A549 treated with dexamethasone at 1 μM for 4 hours (cell line): ENCODE results near the gene SERPINB3. TPM values are rescaled to one million over a fixed set of nuclear protein-coding genes. Genes with fewer than 3 reads are reported as not detected.

Experiments used
- total RNA-seq: library from RNA; stranded (reverse); fragments of 200-300 nt; extraction: Qiagen RNA extraction; gene quantifications from 5 replicates; pipeline ENCODE4 v1.2.3, GENCODE V29; 2022

The SERPINB3 gene
- 0.06 to 0.16 TPM (median 0.10 TPM) in 5 replicates for total RNA-seq

DNA sequence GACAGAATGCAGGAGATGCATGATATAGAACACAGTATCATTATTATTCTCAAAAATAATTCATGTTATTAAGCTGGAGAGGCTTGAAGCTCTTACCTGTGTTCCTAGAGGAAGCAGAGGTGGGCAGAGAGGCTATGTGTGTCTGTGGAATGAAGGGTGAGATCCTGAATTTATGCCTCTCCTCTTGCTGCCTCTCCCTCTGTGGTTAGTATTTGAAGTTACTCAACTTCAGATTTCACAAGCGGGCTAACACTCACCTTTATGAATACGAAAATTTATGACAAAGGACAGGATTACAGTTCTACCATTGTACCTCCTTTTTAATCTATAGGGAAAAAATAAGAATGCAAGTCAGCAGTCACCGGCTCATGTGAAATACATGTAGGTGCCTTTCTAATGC, at the start of gene SERPINB3:
SERPINB3 (minus strand) TSS at position 144 of the 400 bp plus-strand sequence. CDS start 677 bp downstream, outside the sequence.

DNA sequence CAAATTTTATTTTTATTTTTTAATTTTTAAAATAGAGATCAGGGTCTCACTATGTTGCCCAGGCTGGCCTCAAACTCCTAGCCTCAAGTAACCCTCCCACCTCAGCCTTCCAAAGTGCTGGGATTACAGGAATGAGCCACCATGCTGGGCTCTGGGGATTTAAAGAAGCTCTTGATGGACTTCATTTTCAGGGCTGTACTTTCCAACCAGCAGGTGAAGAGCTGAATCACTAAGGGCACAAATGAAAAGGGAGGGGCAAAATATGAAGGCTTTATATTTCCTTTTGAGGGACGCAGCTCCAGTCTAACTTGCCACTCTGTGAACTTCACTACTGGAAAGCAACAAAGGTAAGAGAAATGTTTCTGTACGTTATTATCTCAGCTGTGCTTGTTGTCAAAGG, 41.0 kb upstream of the SERPINB3 start, which contains the start of gene SERPINB11:
SERPINB11 (plus strand) TSS at position 301 of the 400 bp plus-strand sequence. CDS start 7,234 bp downstream, outside the sequence.

DNA sequence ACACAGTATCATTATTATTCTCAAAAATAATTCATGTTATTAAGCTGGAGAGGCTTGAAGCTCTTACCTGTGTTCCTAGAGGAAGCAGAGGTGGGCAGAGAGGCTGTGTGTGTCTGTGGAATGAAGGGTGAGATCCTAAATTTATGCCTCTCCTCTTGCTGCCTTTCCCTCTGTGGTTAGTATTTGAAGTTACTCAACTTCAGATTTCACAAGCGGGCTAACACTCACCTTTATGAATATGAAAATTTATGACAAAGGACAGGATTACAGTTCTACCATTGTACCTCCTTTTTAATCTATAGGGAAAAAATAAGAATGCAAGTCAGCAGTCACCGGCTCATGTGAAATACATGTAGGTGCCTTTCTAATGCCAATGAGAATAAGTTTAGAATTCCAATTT, 17.6 kb downstream of the SERPINB3 start, which contains the start of gene SERPINB4:
SERPINB4 (minus strand) TSS at position 115 of the 400 bp plus-strand sequence. CDS start 679 bp downstream, outside the sequence.

Other genes with a start within 250 kb of the SERPINB3 start
- 20.1 to 24.9 TPM (median 21.0 TPM) in 5 replicates for gene VPS4B, start 239.4 kb downstream of the SERPINB3 start, total RNA-seq
- 0.05 to 0.30 TPM (median 0.09 TPM) in 5 replicates for gene SERPINB5, start 184.9 kb downstream of the SERPINB3 start, total RNA-seq
- gene SERPINB12, start 119.5 kb downstream of the SERPINB3 start, total RNA-seq, result not detected in 5 replicates
- not detected in 5 replicates for gene SERPINB13, start 74.5 kb downstream of the SERPINB3 start, total RNA-seq
- 0.05 to 0.18 TPM (median 0.14 TPM) in 5 replicates for gene SERPINB4, start 17.6 kb downstream of the SERPINB3 start, total RNA-seq
- gene SERPINB11, start 41.1 kb upstream of the SERPINB3 start, total RNA-seq, result 0.08 to 0.22 TPM in 2 of 5 replicates, not detected in the others
- gene SERPINB7, start 113.5 kb upstream of the SERPINB3 start, total RNA-seq, result 1.5 to 2.3 TPM (median 2.0 TPM) in 5 replicates
- gene SERPINB2, start 225.8 kb upstream of the SERPINB3 start, total RNA-seq, result 0.06 to 0.11 TPM (median 0.07 TPM) in 3 of 5 replicates, not detected in the others
- gene SERPINB10, start 246.1 kb upstream of the SERPINB3 start, total RNA-seq, result not detected in 5 replicates